ENCODE results near the gene HGD.
"Not testable (repeated sequence)": the region's sequence is repeated elsewhere in the genome, so short reads cannot be mapped to it uniquely, and the experiment has no call there.

Gene HGD

GRCh38 chr3:120659285-120659684 lies 22.8 kb downstream of the HGD start:
- peaks cover 8% of the 10 kb centered on the region for H3K36me3 Mint-ChIP-seq
- no peaks in the 10 kb centered on the region for H3K4me1 Mint-ChIP-seq
- H3K9me3 Mint-ChIP-seq = peaks cover 14% of the 10 kb centered on the region
- no peak overlapping the region for H3K27ac Mint-ChIP-seq
- no peaks in the 10 kb centered on the region for H3K27me3 Mint-ChIP-seq
- H3K4me3 Mint-ChIP-seq = no peak overlapping the region

DNA sequence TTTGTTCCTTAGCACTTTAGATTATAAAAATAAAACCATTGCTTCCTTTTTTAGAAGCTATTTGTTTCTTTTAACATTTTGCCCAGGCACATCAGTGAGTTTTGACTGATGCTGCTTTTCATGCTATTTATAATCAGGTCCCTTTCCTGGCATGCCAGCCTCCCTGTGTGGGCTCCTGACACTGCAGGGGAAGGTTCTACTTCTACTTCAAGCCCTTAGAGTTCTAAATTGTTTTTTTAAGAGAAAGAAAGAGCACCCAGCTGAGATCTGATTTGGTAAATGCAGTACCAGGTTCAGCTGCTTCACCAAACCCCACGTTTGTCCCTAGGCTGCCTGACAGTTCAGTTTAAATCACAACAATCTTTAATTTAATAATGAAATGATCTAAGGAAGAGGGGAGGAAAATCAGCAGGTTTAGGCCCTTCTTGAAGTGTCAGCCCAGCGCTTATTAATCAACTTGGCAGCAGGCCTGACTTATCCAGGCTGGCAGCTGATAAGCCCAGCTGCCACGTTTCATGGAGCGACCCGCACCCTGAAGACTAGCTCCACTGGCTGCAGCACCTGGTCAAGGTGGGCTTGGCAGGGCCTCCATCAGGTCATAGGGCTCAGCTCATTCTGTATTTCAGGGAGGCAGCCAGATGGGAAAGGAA lies 29.0 kb downstream of the HGD start:
- Mint-ChIP-seq H3K9me3 (peaks cover 12% of the 10 kb centered on the region), H3K4me1 (no peaks in the 10 kb centered on the region), H3K27me3 (no peaks in the 10 kb centered on the region), H3K4me3 (no peak overlapping the region), H3K36me3 (peaks cover 6% of the 10 kb centered on the region), H3K27ac (no peak overlapping the region)

GRCh38 chr3:120652281-120652680 lies 29.8 kb downstream of the HGD start:
- Mint-ChIP-seq H3K4me3 (no peak overlapping the region), H3K27ac (no peak overlapping the region), H3K36me3 (peaks cover 4% of the 10 kb centered on the region), H3K9me3 (peaks cover 5% of the 10 kb centered on the region), H3K4me1 (no peaks in the 10 kb centered on the region), H3K27me3 (no peaks in the 10 kb centered on the region)

DNA sequence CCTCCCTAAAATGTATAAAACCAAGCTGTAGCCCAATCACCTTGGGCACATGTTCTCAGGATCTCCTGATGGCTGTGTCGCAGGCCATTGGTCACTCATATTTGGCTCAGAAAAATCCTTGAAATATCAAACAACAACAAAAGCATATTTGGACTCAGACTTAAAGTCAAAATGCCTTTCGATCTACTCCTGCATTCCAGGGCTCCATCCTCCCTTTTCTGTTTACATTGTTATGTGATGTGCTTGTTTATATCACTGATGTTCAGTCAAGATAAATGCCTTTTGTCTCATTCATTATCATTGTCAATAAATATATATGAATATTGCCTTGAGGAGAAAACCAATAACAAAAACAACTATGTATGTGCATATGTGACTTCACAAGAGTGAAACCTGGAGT lies 31.7 kb downstream of the HGD start:
- peaks cover 4% of the 10 kb centered on the region for H3K36me3 Mint-ChIP-seq
- no peak overlapping the region for H3K4me3 Mint-ChIP-seq
- H3K9me3 Mint-ChIP-seq = no peaks in the 10 kb centered on the region
- no peaks in the 10 kb centered on the region for H3K27me3 Mint-ChIP-seq
- H3K4me1 Mint-ChIP-seq = no peaks in the 10 kb centered on the region
- no peak overlapping the region for H3K27ac Mint-ChIP-seq

DNA sequence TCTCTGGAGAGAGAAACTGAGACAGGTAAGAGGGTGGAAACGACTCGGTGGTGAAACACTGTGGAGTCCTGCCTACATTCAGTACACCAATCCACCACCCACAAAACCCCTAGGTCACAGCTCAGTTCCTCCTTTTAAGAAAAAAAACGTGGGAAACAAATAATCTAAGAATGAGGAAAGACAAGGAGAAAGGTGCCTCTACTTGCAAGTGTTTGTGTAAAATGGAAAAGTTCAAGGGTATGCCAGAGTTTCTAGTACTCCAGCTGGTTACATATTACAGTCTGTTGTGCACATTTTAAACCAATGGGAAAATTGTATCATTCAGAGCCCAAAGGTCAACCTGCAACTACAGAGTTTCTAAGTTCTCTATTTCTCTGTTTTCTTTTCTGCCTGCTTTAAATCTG lies 32.2 kb downstream of the HGD start:
- Mint-ChIP-seq H3K27ac (no peak overlapping the region), H3K9me3 (no peaks in the 10 kb centered on the region), H3K4me1 (no peaks in the 10 kb centered on the region), H3K4me3 (no peak overlapping the region), H3K36me3 (peaks cover 4% of the 10 kb centered on the region), H3K27me3 (no peaks in the 10 kb centered on the region)

DNA sequence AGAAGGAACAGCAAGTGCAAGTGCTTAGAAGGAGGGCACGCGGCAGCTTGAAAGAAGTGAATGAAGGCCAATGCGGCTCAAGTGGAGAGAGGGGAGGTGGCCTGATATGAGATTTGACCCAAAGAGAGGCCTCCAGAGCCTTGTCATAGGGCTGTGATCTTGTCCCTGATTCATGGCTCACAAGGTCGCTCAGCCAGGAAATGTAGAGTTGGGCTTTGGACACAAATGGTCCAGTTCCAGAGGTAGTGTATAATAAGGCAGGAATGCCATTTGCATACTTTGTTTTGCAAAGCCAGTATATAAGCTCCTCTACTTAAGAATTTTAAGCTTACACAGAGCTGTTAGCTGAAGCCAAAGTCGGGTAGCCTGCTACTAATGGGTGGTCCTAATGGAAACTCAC lies 33.7 kb downstream of the HGD start:
- H3K27me3 Mint-ChIP-seq = no peaks in the 10 kb centered on the region
- no peaks in the 10 kb centered on the region for H3K4me1 Mint-ChIP-seq
- no peak overlapping the region for H3K27ac Mint-ChIP-seq
- no peaks in the 10 kb centered on the region for H3K9me3 Mint-ChIP-seq
- H3K4me3 Mint-ChIP-seq = no peak overlapping the region
- H3K36me3 Mint-ChIP-seq = peaks cover 1% of the 10 kb centered on the region

- Mint-ChIP-seq H3K4me3 (no peak overlapping the region), H3K36me3 (peaks cover 1% of the 10 kb centered on the region), H3K27ac (no peak overlapping the region), H3K27me3 (no peaks in the 10 kb centered on the region), H3K9me3 (no peaks in the 10 kb centered on the region), H3K4me1 (no peaks in the 10 kb centered on the region)
Observed at GRCh38 chr3:120646771-120647432, 35.1 kb downstream of the HGD start.

DNA sequence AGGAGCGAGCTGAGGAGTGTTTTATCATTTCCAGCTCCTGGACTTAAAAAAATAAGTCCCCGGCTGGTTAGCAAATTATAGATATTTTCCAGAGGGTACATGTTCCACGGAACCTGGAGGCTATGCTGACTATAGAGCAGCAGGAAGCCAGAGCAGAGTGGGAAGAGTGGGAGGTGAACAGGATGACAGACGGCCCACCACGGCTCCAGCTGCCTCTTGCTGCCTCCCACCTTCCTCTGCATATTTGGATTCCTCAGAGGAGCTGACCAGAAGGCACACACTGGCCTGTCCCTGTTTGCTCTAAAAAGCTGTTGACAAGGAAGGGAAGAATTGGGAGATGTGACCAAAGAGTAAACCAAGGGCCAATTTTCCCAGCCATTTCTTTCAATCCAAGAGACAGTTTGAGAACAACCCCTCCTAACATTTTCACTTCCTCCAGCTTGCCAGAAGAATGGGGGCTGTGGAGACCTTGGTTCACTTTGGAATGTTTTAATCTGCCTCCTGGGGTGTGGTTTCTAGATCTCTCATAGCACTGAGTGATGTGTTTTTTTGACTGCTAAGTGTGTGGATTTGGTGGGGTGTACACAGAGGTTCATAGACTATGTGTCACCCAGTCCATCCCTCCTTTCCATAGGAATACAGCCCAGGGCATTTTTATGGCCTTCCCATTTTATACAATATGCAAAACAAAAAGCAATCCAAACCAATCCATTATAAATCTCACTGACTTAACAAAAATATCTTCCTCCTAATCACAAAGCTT lies 36.8 kb downstream of the HGD start:
- Mint-ChIP-seq H3K36me3 (peaks cover 1% of the 10 kb centered on the region), H3K27me3 (no peaks in the 10 kb centered on the region), H3K4me1 (peaks cover 9% of the 10 kb centered on the region), H3K9me3 (no peaks in the 10 kb centered on the region), H3K4me3 (no peak overlapping the region), H3K27ac (no peak overlapping the region)

DNA sequence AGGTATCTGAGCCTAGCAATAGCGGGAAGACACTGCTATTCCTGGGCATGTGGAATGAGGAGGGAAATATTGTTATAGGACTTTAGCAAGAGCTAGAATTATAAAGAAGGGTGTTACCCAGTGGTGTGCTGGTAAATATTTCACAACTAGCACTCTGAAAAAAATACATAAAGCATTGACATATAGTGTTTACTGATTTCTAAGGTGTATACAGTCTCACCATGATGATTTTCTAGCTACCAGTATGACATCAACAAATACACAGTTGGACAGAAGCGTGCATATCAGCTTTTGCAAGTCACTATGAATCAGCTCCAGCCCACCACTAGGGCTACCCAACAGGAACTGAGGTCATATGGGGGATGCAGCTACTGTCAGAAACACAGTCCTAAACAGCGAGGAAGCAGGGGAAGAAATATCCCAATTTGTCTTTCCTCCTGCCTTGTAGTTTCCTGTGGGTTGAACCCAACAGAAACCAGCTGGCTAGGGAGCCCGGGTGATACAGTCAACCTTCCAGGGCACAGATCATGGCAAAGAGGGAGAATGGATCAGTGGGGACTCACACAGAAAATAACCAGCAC lies 39.6 kb downstream of the HGD start:
- Mint-ChIP-seq H3K4me1 (peaks cover 18% of the 10 kb centered on the region), H3K9me3 (no peaks in the 10 kb centered on the region), H3K36me3 (no peaks in the 10 kb centered on the region), H3K27me3 (no peaks in the 10 kb centered on the region), H3K4me3 (no peak overlapping the region), H3K27ac (no peak overlapping the region)

- H3K4me3 Mint-ChIP-seq = no peak overlapping the region
- no peaks in the 10 kb centered on the region for H3K27me3 Mint-ChIP-seq
- H3K9me3 Mint-ChIP-seq = no peaks in the 10 kb centered on the region
- peaks cover 18% of the 10 kb centered on the region for H3K4me1 Mint-ChIP-seq
- no peaks in the 10 kb centered on the region for H3K36me3 Mint-ChIP-seq
- H3K27ac Mint-ChIP-seq = no peak overlapping the region
Observed at GRCh38 chr3:120641696-120642246, 40.3 kb downstream of the HGD start.

DNA sequence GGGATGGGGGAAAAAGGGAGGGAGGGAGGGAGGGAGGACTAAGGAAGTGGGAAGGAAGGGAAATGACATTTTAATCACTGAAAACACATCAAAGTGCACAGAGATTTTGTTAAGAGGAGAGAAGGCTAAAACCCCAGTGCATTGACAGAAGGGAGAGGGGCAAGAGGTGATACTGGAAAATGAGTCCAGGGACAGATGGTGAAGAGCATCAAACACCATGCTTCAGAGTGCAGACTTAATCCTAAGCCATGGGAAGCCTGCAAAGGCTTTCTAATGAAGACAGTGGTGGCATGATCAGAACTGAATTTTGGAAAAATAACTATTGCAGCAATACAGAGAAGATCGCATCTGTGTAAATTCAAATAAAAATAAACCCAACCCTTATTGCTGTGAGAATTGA lies 41.8 kb downstream of the HGD start:
- Mint-ChIP-seq H3K4me3 (no peak overlapping the region), H3K27ac (no peak overlapping the region), H3K27me3 (no peaks in the 10 kb centered on the region), H3K9me3 (no peaks in the 10 kb centered on the region), H3K4me1 (peaks cover 18% of the 10 kb centered on the region), H3K36me3 (no peaks in the 10 kb centered on the region)

DNA sequence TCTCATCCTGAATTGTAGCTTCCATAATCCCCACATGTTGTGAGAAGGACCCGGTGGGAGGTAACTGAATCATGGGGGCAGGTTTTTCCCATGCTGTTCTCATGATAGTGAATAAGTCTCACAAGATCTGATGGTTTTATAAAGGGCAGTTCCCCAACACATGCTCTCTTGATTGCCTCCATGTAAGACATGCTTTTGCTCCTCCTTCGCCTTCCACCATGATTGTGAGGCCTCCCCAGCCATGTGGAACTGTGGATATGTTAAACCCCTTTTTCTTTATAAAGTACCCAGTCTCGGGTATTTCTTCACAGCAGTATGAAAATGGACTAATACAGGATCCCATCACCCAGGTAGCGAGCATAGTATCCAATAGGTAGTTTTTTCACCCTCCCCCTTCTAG lies 43.2 kb downstream of the HGD start:
- H3K36me3 Mint-ChIP-seq, H3K9me3 Mint-ChIP-seq, H3K27me3 Mint-ChIP-seq, H3K4me3 Mint-ChIP-seq, H3K27ac Mint-ChIP-seq: not testable (repeated sequence)
- peaks cover 18% of the 10 kb centered on the region for H3K4me1 Mint-ChIP-seq

DNA sequence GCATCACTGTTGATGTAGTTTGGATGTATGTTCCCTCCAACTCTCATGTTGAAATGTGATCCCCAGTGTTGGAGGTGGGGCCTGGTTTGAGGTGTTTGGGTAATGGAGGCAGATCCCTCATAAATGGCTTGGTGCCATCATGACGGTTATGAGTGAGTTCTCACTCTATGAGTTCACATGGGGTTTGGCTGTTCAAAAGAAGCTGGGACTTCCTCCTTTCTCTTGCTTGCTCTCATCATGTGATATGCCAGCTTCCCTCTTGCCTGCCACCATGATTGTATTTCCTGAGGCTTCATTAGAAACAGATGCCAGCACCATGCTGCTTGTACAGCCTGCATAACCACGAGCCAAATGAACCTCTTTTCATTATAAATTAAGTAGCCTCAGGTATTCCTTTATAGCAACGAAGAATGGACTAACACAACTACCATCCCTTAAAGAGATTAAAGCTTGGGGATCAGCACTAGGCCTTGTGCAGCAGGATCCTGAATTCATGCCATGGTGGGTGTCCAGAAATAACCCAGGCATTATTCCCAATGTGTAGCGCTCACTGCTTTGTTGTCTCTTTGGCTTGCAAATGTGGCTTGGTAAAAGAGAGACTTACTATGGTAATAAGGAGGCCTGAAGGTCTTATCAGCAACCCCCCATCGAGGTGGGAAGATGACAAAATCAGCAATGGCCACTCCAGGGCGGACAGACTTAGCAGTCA lies 44.0 kb downstream of the HGD start:
- H3K9me3 Mint-ChIP-seq = no peaks in the 10 kb centered on the region
- H3K4me3 Mint-ChIP-seq = no peak overlapping the region
- no peaks in the 10 kb centered on the region for H3K36me3 Mint-ChIP-seq
- H3K27me3 Mint-ChIP-seq = no peaks in the 10 kb centered on the region
- no peak overlapping the region for H3K27ac Mint-ChIP-seq
- peaks cover 18% of the 10 kb centered on the region for H3K4me1 Mint-ChIP-seq

DNA sequence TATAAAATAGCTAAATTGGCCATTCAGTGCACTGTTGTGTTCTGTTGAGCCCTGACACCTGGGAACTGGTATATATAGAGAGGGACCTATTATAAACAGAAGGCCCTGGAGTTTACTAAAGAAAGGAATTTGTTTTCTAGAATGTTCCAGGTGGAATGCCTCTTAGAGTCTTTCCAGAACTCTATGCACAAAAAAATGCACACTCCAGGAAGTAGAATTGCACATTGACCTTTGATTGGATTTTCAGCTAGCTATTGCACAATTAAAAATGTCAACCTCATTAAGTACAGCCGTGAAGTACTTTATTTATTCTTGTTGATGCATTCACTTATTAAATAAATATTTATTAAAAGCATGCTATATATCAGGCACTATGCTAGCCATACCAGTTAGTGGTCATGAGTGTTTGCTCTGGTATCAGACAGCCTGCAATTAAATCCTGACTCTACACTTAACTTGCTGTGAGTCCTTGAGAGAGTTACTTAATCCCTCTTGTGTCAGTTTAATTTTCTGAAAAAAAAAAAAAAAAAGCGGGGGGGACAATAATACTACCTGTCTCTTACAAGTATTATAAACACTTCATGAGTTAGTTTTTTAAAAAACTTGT lies 45.1 kb downstream of the HGD start:
- Mint-ChIP-seq H3K36me3 (no peaks in the 10 kb centered on the region), H3K4me3 (no peak overlapping the region)

DNA sequence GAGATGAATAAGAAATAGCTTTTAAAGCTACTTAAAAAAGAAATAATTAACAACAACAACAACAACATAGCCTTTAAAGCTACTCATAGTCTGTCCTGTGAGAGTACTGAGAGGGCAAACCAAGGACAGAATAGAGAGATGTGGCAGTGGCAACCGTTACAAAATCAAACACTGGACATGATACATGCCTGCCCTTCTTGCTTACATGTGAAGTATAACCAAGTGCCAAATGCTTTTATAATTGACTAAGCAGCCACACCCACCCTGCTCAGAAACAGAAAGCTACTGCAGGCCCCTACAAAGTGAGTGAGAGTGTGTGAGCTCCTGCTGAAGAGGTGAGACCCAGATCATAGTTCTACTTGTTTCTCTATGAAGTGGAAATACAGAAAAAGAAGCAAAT lies 47.5 kb downstream of the HGD start:
- H3K9me3 Mint-ChIP-seq = no peaks in the 10 kb centered on the region
- no peak overlapping the region for H3K27ac Mint-ChIP-seq
- no peak overlapping the region for H3K4me3 Mint-ChIP-seq
- no peaks in the 10 kb centered on the region for H3K36me3 Mint-ChIP-seq
- H3K4me1 Mint-ChIP-seq = peaks cover 2% of the 10 kb centered on the region
- H3K27me3 Mint-ChIP-seq = no peaks in the 10 kb centered on the region

More for the DNA sequence above, 45.1 kb downstream of the HGD start:
- H3K4me1 Mint-ChIP-seq = peaks cover 18% of the 10 kb centered on the region
- H3K27ac Mint-ChIP-seq = no peak overlapping the region
- no peaks in the 10 kb centered on the region for H3K9me3 Mint-ChIP-seq
- no peaks in the 10 kb centered on the region for H3K27me3 Mint-ChIP-seq

Measured in activated naive CD4-positive, alpha-beta T cell treated with anti-CD3 and anti-CD28 coated beads, Interleukin-2, amount 50 U/mL, for 24 hours (primary cell).